ENCODE data around the gene MLEC.

The MLEC gene

DNA sequence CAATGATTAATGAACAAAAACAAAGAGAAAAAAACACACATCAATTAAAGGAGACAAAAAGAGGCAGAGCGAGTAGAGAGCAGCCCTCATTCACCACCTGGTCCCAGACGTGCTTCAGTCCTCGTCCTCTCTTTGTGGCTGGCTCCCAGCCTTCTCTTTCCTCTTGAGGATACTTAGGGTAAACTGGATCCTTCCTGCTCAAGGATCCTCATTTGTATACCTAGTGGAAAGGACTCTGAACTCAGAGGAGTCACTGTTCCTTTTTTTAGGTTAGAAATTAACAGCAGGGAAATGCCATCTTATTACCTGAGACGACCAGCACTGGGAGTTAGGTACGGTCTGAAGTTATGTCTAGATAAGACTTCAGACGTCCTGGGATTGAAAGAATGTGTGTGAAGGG is 9.7 kb downstream of the MLEC start:
- DNase-seq = no peak

- DNase-seq = no peak
Measured at GRCh38 chr12:120697344-120697743, 10.4 kb downstream of the MLEC start.

DNA sequence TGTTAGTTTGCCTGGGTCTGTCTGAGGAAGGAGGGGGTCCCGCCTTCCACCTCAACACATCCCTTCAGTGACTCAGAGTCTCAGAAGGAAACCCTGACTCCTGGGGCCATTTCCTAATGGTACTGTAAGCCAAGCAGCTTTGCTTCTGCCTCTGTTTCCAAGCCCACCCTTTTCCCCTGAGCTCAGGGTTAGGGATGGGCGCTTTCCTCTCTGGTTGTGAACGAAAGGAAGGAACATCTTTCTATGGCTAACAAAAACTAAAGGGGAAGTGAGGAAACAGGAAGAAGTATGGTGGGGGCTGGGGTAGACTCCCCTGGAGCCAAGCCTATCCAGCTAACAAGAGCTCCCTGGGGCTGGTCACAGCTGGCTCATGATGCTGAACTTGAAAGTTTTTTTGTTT is 11.7 kb downstream of the MLEC start:
- no peak for DNase-seq

GRCh38 chr12:120699553-120699952 is 12.6 kb downstream of the MLEC start:
- no peak for DNase-seq

- DNase-seq = no peak
Measured at GRCh38 chr12:120700886-120701285, 13.9 kb downstream of the MLEC start.

- DNase-seq = no peak
Measured at GRCh38 chr12:120702637-120703036, 15.7 kb downstream of the MLEC start.

- DNase-seq = no peak
Measured at GRCh38 chr12:120703311-120703942, 16.5 kb downstream of the MLEC start.

- no peak for DNase-seq
Measured at GRCh38 chr12:120705618-120706017, 18.7 kb downstream of the MLEC start.

- no peak for DNase-seq
Measured at GRCh38 chr12:120706029-120706428, 19.1 kb downstream of the MLEC start.

GRCh38 chr12:120708651-120709050 is 21.7 kb downstream of the MLEC start:
- DNase-seq = no peak

- peak; percentile 65 for DNase-seq
Measured at GRCh38 chr12:120710031-120710804, 23.3 kb downstream of the MLEC start, which contains the start of gene UNC119B. Gene UNC119B, plus strand, starts transcription at chr12:120710458. Its CDS starts 17 bp downstream, at chr12:120710475.

GRCh38 chr12:120710805-120711296 is 23.9 kb downstream of the MLEC start:
- no peak for DNase-seq

DNA sequence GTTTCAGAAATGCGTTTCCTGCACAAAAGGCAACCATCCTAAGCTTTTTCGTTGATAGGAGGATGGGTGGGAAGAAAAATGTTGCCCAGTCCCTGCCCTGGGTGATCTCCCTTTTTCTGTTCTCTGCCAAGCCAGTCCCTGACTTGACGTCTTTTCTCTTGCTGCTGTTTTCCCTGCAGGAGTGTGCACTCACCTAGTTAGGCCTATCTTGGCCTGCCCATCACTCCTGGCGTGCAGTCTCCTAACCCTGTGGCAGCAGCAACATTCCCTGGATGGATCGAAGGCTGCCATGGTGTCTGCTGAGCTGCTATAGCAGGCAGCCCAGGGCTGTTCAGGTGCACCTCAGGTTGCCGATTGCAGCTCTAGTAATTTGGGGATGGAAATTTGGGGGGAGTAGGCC is 24.5 kb downstream of the MLEC start:
- no peak for DNase-seq

GRCh38 chr12:120712610-120713009 is 25.7 kb downstream of the MLEC start:
- no peak for DNase-seq

GRCh38 chr12:120713861-120714482 is 27.0 kb downstream of the MLEC start:
- DNase-seq = peak; percentile 82

DNA sequence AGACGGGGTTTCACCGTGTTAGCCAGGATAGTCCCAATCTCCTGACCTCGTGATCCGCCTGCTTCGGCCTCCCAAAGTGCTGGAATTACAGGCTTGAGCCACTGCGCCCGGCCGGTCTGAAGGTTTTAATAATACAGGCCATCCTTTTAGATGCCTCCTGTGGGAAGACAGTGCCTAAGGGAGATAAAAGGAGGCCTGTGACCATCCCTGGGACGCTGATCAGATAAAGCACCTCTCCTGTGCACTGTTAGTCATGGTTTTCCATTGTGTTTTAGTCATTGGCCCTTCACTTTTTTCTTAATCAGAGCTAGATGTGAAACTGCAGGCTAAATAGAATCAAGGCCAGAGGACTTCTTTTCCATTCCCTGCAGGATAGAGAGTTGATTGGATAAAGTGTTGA is 31.1 kb downstream of the MLEC start:
- DNase-seq = no peak

- DNase-seq = no peak
Measured at GRCh38 chr12:120719072-120719471, 32.1 kb downstream of the MLEC start.

DNA sequence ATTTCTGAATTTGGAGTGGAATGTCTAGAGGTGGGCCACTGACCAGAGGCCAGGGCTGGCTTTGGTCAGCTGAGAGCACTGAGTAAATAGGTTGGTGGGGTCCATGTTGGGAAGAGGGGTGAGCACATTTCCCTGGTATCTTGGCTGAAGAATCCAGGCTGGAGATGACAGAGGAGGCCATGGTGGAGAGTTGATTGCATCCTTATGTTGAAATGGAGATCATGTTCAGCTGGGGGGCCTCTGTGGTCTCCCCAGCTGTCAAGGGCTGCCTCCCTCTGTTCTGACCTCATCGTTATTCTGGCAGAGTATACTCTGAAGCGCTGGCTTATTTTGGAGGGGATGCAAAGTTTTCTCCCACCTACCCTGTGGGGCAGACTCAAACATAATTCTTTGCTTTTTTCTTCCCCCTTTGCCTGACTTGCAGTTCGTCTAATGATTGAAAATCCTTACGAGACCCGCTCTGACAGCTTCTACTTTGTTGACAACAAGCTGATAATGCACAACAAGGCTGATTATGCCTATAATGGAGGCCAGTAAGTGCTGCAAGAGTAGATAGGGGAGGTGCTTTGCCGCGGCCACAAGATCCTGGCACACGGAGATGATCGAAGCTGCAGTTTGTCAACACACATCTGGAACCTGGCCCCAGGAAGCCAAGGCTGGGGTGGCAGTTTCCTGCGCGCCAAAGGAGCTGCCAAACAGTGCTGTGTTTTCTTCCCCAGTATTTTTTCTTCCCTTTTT is 32.7 kb downstream of the MLEC start:
- DNase-seq = no peak

DNA sequence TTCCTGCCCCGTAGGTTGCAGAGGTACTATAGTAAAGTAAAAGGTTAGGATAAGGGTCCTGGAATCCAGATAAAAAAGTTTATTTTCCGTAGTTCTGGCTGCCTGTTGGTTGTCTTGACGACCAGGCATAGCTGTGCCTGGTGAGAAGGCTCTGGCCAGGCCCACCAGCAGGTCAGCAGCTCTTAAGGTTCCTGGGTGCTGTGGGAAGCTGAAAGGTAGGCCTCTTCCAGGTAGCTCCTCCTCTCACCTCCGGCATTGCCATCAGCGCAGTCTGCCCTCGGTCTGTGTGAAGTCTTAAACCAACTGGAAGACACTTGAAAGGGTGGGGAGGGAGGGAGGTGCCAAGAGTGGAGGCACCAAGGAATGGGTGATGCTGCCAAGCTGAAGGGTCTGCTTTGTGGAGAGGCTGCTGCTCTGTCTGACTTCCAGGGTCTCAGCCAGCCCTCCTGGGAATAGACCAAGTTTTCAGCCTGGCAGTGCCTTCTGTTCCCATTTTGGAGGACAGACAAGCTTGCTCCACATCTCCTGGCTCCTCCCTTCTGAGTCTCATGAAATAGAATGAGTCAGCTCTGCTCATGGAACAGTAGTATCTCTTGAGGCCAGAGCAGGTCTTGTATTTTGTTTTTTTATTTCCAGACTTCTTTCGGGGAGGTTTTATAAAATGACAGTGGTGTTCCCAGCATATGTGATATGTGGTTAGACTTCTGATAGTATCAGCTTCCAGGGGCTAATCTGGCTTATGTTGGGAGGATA is 33.5 kb downstream of the MLEC start:
- no peak for DNase-seq

- DNase-seq = no peak
Measured at GRCh38 chr12:120720987-120721801, 34.2 kb downstream of the MLEC start.

GRCh38 chr12:120721866-120722265 is 34.9 kb downstream of the MLEC start:
- DNase-seq = no peak

- DNase-seq = no peak
Measured at GRCh38 chr12:120722784-120723183, 35.8 kb downstream of the MLEC start.

Measured in NCI-H2107 (cell line).